HG03103 (cell line): ENCODE results near the gene PHF2.

Experiments used
- ATAC-seq: cut with Tn5 transposase; IDR thresholded peaks from one replicate; pipeline ENCODE4 v1.9.1; 2021; ENCODE audit warnings: low read depth; ENCODE audit not compliant: unreplicated experiment

Gene PHF2

DNA sequence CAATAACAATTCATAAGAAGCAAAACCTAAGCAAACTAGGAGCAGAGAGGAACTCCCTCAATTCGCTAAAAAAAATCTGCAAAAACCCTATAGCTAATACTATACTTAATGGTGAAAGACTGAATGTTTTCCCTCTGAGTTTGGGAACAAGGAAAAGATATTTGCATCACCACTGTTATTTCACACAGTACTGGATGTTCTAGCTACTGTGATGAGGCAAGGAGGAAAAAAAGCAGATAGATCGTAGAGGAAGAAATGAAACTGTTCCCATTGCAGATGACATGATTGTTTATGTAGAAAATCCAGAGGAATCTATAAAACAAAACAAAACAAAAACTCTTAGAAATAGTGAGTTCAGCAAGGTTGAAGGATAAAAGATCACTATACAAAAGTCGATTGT is 116.7 kb downstream of the PHF2 start:
- ATAC-seq, result no peak

DNA sequence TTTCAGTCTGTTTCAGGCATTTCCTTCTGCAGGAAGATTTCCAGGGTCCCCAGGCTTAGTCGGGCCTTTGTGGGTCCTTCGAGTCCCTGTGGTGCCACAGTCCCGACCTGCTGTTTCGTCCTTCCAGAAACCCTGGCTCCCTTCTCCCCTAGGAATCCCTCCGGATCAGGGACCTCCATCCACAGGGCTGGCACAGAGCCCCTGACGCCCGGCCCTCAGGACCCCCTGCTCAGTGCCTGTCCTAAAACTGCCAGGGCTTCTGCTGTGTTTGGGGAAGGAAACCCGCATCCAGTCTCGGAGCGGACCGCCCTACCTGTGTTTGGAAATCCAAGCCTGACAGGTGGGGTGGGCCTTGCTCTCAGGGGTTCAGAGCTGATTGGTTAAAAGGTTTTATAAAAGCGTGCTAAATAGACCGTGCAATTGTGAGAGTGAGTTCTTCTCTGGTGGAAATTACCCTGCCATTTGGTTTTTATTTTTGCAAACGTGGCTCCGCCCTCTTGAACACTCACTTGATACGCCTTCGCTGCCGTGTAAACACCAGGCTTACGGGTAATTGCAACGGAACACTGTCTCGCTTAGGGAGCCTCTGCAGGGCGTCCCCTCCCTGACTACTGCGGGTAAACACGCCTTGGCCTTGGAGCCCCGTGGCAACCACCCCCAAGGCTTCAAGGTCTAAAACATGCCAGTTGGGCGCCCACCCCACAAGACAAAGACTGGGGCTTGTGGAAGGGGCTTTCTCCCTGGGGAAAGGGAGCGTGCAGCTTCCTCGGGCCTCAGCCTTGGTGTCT is 121.2 kb downstream of the PHF2 start:
- no peak for ATAC-seq

DNA sequence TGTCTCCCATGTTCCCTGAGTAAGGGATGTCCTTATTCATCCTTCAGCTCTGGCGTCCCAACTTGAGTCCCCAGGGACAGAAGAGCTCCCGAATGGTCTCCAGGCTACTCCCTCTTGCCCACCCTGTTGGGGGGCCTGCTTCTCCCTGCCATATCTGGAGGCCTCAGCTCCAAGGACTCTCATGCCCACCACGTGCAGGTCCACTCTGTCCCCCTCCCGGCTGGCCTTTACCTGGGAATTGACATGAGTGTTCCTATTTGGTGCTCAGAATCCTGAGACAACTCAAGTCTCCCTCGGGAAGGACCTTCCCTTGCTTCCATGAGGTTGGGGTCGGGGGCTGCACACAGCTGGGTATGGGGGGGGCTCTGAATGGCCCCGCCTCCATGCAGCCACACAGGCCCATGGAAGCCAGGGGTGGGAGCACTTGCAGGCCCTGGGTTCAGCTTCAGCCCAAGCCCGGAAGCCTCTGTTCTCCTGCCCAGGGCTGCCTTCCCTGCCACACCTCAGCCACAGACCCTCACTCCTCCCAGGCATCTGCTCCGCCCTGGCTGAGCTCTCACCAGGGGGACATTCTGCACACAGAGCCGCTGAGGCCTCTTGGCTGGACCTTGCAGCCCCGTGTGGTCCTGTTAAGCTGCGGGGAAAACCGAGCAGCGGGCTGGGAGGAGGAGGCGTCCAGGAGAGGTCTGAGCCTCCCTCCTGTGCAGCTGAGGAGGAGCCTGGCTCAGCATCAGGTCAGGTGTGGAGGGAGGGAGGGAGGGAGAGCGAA is 121.9 kb downstream of the PHF2 start:
- ATAC-seq, result no peak

DNA sequence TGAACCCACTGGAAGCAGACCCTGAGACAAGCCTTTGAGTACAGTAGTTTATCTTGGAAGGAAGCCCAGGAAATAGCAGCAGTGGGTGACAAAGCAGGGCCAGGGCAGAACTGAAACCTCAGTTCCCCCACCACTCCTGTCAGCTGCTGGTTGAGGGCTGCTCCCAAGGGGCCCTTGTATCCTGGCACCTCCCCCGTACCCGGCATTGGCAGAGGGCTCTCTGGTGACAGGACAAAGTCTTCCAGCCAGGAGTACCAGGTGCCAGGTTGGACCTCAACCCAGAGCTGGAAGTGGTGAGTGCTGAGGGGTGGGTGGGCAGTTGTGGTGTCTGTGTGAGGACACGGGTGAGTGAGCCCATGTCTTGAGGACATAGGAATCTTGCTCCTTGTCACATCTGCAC is 123.3 kb downstream of the PHF2 start:
- no peak for ATAC-seq

DNA sequence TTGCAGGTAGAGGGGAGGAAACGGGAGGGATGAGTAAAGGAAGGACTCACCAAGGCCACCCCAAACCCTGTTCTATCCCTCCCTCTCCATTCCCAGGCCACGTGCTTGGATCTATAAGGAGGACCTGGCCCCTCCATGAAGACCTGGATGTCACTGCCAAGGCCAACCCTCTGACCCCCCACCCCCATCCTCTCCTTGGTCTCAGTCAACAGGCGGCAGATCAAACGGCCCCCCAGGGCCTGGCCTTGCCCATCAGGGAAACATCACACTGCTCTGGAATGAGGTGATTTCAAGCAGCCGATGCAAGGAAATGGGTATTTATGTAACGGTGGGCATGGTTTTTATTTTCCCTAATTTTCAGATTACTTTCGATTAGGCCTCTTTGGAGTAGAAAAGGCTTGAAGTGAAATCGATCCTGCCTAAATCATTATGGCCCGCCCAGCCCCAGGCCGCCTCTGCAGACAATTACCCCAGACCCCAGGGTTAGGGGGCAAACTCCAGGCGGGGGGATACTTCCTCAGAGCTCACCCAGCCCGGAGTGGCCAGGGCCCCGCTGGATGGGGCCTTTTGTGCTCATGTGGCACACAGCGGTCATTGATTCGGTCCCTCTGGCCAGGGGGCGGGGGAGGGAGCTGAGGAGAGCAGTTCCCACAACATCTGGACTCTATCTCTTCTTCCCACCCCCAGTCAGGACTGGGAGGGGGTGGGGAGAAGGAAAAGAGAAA is 125.3 kb downstream of the PHF2 start:
- no peak for ATAC-seq

DNA sequence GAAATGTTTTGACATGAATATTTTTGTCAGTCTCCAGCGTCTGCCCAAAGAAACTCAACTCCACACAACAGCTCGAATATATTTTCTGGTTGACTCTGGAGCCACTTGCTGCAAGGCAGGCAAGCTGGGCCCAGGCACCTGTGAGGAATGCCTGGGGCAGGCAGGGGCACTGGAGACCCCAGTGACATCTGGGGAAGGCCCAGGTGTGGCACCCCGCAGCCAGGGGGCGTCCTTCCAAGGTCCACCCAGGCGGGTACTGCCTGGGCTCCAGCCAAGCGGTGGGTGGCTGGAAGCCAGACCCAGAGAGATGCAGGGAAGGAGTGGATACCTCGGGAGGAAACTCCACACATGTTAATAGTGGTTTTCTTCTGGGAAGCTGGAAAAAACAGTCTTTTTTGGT is 125.9 kb downstream of the PHF2 start:
- ATAC-seq, result no peak

DNA sequence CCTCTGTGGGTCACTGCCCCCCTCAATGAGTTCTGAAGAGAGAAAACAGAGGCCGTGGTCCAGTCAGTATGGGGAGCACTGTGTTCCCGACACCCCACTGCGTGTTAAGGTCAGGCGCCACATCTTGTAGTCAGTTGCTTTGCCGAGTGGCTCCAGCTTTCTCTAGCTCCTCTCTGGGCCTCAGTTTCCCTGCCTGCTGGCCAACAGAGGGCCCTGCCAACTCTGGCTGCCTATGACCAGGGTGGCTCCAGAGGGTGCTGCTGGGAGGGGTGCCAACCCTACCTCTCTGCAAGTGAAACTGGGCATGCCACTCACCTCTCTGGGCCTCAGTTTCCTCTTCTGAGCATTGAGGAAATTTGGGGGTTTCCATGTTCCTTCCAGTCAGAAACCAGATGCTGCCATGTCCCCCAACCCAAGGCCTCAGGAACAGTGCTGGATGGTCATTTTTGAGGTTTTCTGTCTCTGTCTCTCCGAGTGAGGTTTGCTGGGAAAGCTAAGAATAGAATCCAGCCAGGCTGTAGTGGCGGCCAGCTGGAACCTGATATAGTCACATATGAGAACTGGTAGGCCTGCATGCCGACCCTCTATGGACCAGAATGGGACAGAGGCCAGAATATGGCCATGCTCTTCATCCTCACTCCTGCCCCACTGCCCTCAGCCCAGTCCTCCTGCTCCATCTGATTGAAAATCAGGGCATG is 132.1 kb downstream of the PHF2 start:
- ATAC-seq, result no peak

DNA sequence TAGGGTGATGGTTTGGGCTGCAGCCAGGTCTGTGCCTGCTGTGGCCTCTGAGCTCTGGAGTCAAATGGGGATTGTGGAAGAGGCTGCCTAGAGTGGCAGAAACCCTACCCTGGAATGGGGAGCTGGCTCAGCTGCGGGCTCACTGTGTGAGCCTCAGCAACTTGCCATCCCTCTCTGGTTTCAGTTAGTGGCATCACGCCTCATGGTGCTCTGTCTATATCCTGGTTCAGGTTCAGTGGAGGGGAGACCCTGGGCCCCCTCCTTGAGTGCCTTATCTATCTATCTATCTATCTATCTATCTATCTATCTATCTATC is 132.6 kb downstream of the PHF2 start:
- ATAC-seq, result no peak

DNA sequence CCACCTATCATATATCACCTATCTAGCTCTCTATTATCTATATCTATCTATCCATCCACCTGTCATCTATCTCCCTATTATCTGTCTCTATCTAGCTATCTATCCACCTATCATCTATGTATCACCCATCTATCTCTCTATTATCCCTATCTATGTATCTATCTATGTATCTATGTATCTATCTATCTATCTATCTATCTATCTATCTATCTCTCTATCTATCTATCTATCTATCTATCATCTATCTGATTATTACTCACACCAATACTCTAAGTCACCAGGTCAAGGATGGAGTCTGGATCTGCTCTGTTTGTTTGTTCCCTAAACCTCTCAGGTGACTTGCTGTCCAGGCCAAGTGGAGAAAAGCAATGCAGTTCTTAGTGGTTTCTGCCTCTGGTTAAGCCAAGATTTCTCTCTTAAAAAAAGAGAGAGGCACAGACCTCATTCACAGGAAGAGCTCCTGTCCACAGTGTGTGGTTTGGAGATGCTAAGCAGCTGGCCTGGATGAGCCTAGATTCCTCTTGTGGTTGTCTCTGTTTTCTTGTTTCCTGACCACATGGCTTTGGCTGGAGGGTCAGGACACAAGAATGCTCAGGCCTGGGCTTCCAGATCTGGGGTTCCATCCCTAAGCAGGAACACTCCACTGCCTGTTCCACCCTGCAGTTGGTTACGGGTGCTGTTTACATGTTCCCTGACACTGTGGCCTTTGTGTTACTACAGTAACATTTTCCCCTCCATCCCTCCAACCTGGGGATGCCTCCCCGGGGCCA is 133.4 kb downstream of the PHF2 start:
- no peak for ATAC-seq

DNA sequence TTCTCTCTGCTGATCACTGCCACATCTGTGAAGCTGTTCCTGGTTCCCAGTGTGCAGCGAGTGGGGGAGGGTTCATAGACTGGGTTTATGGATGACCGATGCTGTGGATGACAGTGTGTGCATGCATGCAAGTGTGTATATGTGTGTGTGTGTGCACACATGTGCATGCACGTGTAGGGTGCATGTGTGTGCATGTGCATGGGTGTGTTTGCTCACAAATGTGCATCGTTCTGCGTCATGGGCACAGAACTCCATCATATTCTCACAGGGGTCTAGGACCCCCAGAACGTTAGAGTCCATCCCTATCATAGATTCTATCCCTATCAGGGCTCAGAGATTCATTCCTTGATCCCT is 134.0 kb downstream of the PHF2 start:
- ATAC-seq, result no peak

DNA sequence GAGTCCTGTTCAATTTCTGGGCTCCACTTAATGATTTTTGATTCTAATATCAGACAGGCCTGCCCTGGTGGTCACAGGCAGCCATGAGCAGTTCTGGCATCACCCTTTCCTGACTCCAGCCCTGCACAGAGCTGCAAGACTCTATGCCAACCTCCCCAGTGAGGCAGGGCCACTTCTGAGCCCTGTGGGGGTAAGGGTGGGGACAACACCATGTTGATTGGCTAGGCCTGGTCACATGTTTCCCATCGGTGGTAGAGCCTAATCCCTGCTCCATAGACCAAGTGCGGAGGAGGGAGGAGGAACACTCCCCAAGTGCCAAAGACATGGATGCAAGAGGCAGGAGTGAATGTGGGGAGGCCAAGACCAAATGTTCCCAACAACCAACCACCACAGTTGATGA is 134.6 kb downstream of the PHF2 start:
- ATAC-seq, result no peak

DNA sequence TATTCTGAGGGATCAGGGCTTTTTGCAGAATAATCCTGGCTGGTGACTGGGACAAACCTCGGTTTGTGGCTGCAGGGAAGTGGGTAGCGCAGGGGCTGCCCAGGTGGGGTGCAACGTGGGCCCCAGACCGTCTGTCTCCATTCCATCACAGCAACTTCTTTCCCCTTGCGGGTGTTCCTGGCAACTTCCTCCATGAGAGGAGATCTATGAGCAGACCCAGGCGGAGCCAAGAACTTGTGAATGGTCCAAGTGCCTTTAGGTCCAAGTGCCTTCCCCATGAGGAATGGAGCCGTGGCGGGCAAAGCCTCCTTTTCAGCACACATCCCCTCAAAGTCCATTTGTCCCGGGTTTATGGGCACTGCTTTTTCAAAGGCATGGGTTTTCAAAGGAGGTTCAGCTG is 136.5 kb downstream of the PHF2 start:
- no peak for ATAC-seq

DNA sequence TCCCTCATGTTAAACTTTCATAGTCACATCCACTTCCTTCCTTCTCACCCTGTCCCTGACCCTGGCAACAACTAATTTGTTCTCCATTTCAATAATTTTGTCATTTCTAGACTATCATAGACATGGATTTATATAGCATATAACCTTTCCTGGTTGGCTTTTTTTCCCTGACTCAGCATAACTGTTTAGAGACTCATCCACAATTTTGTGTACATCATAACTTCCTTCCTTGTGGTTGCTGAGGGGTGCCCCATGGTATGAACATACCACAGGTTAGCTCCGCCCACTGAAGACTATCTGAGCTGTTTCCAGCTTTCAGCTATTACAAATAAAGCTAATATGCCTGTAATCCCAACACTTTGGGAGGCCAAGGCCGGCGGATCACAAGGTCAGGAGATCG is 137.3 kb downstream of the PHF2 start:
- ATAC-seq, result no peak

DNA sequence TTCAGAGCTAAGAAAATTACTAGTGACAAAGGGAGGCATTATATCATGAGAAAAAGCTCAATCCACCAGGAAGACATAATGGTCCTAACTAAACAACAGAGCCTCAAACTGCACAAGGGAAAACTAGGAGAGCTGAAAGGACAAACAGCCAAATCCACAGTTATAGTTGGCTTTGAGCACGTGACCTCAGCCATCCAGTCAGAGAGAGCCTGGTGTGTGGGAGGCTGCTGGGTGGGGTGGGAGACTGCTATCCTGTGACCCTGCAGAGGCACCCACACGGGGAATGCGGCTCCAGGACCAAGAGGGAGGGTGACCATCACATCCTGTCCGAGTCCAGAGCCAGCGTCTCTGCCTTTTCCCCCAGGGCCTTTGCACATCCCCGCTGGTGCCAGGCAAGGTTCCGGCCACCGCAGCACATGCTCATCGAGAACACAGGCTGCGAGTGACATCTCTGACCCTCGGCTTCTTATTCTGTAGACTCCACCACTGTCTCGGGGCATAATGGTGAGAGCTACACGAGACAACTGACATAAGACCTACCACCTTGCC is 145.1 kb downstream of the PHF2 start:
- no peak for ATAC-seq

DNA sequence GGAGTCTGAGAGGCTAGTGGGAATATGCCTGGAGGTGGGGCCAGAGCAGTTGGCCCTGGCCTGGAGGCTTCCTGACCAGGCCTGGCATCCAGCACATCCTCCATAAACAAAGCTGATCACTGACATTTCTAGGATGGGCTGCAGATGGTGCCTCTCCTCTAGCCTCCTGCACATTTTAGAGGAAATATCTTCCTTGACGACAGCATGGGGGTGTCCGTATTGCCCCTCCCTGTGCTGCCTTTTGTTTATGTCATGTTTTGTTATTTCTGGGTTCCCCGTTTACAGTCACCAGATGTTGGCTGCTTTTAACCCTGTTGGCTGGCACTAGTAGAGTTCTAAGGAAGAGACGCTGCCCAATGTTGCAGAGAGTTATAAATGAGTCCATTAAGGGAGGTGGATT is 148.5 kb downstream of the PHF2 start:
- ATAC-seq, result no peak

DNA sequence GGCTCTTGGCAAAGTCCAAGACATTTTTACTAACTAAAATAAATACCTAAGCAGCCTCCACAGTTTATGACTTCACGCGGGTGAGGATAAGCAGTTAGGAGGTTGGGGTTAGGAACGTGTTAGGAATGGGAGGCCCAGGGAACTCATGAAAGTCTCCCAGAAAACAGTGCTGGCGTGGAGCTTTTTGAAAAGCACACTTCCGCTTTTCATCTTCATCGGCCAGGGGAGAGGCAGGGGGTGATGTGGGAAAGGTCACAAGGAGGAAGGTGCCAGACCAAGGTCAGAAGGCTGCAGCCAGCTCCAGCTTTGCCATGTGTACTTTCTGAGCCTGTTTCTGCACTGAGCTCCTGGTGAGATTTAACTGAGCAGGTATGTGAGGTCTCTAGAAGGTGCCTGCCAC is 149.0 kb downstream of the PHF2 start:
- no peak for ATAC-seq

DNA sequence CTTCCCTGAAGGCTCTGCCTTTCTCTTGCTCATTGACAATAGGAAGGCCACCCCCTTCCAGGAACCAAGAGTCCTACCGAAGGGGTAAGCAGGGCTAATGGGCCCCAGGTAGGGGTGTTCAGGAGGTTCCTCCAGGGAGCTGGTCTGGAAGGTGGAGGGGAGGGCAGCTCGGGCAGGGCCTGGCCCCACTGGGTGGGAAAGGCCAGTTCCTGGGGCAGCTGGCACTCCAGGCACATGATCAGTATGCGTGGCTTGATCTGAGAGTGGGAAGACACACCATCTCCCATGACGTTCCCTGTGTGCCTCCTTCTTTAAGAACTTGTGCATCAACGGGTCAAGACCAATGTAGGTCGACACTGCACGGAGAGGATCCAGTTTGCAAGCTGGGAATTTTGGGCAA is 149.8 kb downstream of the PHF2 start:
- no peak for ATAC-seq
